Lung (tissue), 12 donors: ENCODE data around the gene ISLR2. TPM values are rescaled to one million over a fixed set of nuclear protein-coding genes. Genes with fewer than 3 reads are reported as not detected.

Experiments used
- ATAC-seq: fragments of 200-7000 bp; cut with Tn5 transposase; one replicate; pipeline ENCODE4 v1.9.1; 2020; ENCODE audit warnings: moderate number of reproducible peaks; ENCODE audit not compliant: insufficient read depth, low FRiP score
- DNase-seq, 3 donors: peaks; one replicate each; pipeline ENCODE4 v3.0.0-alpha.2; 2013 to 2017
- H3K27ac ChIP-seq, 2 donors: one replicate each; pipeline ENCODE4 v1.5.1; 2013; ENCODE audit warnings: mild to moderate bottlenecking in 2 of 2, moderate library complexity in 2 of 2, control low read depth in 1 of 2, inconsistent platforms in 1 of 2, low read depth in 1 of 2, low read length in 1 of 2
- H3K27me3 ChIP-seq, 3 donors: one replicate each; pipeline ENCODE4 v1.5.1; 2013; ENCODE audit warnings: low read length in 2 of 3; ENCODE audit not compliant: control insufficient read depth in 3 of 3, insufficient read depth in 3 of 3
- H3K36me3 ChIP-seq, 4 donors: one replicate each; pipeline ENCODE4 v1.5.1; 2013; ENCODE audit warnings: low read length in 4 of 4, mild to moderate bottlenecking in 1 of 4, moderate library complexity in 1 of 4; ENCODE audit not compliant: control insufficient read depth in 4 of 4, insufficient read depth in 4 of 4
- H3K4me1 ChIP-seq, 5 donors: one replicate each; pipeline ENCODE4 v1.5.1; 2013; ENCODE audit warnings: low read length in 5 of 5, mild to moderate bottlenecking in 2 of 5, moderate library complexity in 1 of 5; ENCODE audit not compliant: control insufficient read depth in 5 of 5, insufficient read depth in 5 of 5
- H3K4me3 ChIP-seq: one replicate; pipeline ENCODE4 v1.5.1; 2013; ENCODE audit warnings: mild to moderate bottlenecking, control low read depth, moderate library complexity
- H3K9ac ChIP-seq, 2 donors: one replicate each; pipeline ENCODE4 v1.5.1; 2013; ENCODE audit warnings: low read length in 2 of 2, control low read depth in 1 of 2; ENCODE audit not compliant: insufficient read depth in 1 of 2
- H3K9me3 ChIP-seq, 4 donors: one replicate each; pipeline ENCODE4 v1.5.1; 2013; ENCODE audit warnings: low read length in 3 of 4, mild to moderate bottlenecking in 1 of 4, moderate library complexity in 1 of 4; ENCODE audit not compliant: control insufficient read depth in 4 of 4, insufficient read depth in 3 of 4
- WGBS, 2 donors: extraction: QIAGEN DNeasy Blood & Tissue Kit; methylation state at CpG; one replicate each; pipeline ENCODE4 v1.1.7; 2013; 5-methylcytosine and 5-hydroxymethylcytosine counted together
- polyA plus RNA-seq, 2 donors: library from polyadenylated mRNA; stranded (reverse); fragments of 200-250 nt; gene quantifications; one replicate each; pipeline ENCODE4 v1.2.1, GENCODE V29; 2013
- total RNA-seq, 2 donors: library from RNA; depleted of rRNA in 1 of 2; stranded (reverse); fragments of >200 nt in 1 of 2; gene quantifications; one replicate each; pipeline ENCODE4 v1.2.1, GENCODE V29; 2014 to 2021
- TF ChIP-seq, protein P1 (sequence below): IDR thresholded peaks from 2 replicates; pipeline ENCODE4 v1.5.1; 2012; ENCODE audit warnings: mild to moderate bottlenecking; ENCODE audit errors: control extremely low read depth, extremely low read depth
- donor health status: control.
- donor health status: control.
- donor health status: Bipolar disorder and iron deficiency.
- donor health status: healthy.
- donor health status: DM: yes; HTN: yes; CAD: no.

Gene ISLR2
- total and polyA plus RNA-seq, 4 donors, result 0.31 to 10.2 (median 0.41) TPM

DNA sequence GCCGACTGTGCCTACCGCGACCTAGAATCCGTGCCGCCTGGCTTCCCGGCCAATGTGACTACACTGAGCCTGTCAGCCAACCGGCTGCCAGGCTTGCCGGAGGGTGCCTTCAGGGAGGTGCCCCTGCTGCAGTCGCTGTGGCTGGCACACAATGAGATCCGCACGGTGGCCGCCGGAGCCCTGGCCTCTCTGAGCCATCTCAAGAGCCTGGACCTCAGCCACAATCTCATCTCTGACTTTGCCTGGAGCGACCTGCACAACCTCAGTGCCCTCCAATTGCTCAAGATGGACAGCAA is 44.5 kb downstream of the ISLR2 start:
- ATAC-seq (no peak), DNase-seq (no peak)
- H3K27ac ChIP-seq, result no peak overlapping the region
- H3K36me3 ChIP-seq, result peaks cover 0 to 8% (median 0%) of the 10 kb centered on the region in 4 donors
- H3K9me3 ChIP-seq, result no peaks in the 10 kb centered on the region
- peaks cover 0 to 94% (median 39%) of the 10 kb centered on the region in 5 donors for H3K4me1 ChIP-seq
- H3K27me3 ChIP-seq, result no peaks in the 10 kb centered on the region
- peak overlapping the region in 1 of 2 donors; percentile 56 for H3K9ac ChIP-seq
- TF ChIP-seq, protein P1, sequence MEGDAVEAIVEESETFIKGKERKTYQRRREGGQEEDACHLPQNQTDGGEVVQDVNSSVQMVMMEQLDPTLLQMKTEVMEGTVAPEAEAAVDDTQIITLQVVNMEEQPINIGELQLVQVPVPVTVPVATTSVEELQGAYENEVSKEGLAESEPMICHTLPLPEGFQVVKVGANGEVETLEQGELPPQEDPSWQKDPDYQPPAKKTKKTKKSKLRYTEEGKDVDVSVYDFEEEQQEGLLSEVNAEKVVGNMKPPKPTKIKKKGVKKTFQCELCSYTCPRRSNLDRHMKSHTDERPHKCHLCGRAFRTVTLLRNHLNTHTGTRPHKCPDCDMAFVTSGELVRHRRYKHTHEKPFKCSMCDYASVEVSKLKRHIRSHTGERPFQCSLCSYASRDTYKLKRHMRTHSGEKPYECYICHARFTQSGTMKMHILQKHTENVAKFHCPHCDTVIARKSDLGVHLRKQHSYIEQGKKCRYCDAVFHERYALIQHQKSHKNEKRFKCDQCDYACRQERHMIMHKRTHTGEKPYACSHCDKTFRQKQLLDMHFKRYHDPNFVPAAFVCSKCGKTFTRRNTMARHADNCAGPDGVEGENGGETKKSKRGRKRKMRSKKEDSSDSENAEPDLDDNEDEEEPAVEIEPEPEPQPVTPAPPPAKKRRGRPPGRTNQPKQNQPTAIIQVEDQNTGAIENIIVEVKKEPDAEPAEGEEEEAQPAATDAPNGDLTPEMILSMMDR, result no peak
- 82 to 95% methylated on average over 14 of the region's 14 CpGs for whole genome bisulfite sequencing, 2 donors
- no peak overlapping the region for H3K4me3 ChIP-seq

DNA sequence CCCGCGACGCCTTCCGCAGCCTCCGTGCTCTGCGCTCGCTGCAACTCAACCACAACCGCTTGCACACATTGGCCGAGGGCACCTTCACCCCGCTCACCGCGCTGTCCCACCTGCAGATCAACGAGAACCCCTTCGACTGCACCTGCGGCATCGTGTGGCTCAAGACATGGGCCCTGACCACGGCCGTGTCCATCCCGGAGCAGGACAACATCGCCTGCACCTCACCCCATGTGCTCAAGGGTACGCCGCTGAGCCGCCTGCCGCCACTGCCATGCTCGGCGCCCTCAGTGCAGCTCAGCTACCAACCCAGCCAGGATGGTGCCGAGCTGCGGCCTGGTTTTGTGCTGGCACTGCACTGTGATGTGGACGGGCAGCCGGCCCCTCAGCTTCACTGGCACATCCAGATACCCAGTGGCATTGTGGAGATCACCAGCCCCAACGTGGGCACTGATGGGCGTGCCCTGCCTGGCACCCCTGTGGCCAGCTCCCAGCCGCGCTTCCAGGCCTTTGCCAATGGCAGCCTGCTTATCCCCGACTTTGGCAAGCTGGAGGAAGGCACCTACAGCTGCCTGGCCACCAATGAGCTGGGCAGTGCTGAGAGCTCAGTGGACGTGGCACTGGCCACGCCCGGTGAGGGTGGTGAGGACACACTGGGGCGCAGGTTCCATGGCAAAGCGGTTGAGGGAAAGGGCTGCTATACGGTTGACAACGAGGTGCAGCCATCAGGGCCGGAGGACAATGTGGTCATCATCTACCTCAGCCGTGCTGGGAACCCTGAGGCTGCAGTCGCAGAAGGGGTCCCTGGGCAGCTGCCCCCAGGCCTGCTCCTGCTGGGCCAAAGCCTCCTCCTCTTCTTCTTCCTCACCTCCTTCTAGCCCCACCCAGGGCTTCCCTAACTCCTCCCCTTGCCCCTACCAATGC is 45.1 kb downstream of the ISLR2 start:
- H3K27ac ChIP-seq, result no peak overlapping the region
- H3K4me3 ChIP-seq, result no peak overlapping the region
- ATAC-seq, result no peak
- peaks cover 0 to 8% (median 0%) of the 10 kb centered on the region in 4 donors for H3K36me3 ChIP-seq
- WGBS, 2 donors, result 91 to 96% methylated on average over 45 of the region's 45 CpGs
- DNase-seq, result no peak
- TF ChIP-seq, protein P1, result no peak
- no peaks in the 10 kb centered on the region for H3K9me3 ChIP-seq
- peaks cover 0 to 94% (median 32%) of the 10 kb centered on the region in 5 donors for H3K4me1 ChIP-seq
- no peak overlapping the region for H3K9ac ChIP-seq
- H3K27me3 ChIP-seq, result no peaks in the 10 kb centered on the region

DNA sequence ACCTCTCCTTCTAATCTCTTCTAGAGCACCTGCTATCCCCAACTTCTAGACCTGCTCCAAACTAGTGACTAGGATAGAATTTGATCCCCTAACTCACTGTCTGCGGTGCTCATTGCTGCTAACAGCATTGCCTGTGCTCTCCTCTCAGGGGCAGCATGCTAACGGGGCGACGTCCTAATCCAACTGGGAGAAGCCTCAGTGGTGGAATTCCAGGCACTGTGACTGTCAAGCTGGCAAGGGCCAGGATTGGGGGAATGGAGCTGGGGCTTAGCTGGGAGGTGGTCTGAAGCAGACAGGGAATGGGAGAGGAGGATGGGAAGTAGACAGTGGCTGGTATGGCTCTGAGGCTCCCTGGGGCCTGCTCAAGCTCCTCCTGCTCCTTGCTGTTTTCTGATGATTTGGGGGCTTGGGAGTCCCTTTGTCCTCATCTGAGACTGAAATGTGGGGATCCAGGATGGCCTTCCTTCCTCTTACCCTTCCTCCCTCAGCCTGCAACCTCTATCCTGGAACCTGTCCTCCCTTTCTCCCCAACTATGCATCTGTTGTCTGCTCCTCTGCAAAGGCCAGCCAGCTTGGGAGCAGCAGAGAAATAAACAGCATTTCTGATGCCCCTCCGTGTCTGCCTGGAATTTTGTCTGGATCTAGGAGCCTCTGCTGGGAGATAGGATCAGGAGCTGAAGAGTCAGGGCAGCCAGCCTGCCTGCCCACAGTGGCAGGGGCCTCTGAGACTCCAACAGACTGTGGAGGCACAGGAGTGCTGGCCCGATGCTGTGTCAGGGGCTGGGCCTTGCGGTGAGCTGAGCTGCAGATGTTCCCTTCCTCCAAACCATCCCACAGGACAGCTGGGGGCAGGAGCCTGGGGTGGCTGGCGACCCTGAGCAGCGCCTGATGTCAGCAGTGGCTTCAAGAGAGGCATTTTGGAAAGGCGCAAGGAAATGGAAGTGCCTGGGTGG is 46.2 kb downstream of the ISLR2 start:
- Histone ChIP-seq H3K27me3 (no peaks in the 10 kb centered on the region), H3K36me3 (peaks cover 0 to 8% (median 0%) of the 10 kb centered on the region in 4 donors), H3K9me3 (no peaks in the 10 kb centered on the region), H3K27ac (no peak overlapping the region), H3K9ac (no peak overlapping the region), H3K4me3 (no peak overlapping the region), H3K4me1 (peaks cover 0 to 89% (median 29%) of the 10 kb centered on the region in 5 donors)
- 75 to 76% methylated on average over 10 of the region's 10 CpGs for WGBS, 2 donors
- peak in 1 of 3 donors; percentile 13 for DNase-seq
- ATAC-seq, result no peak
- TF ChIP-seq, protein P1, result no peak
